Skeletal muscle satellite cell (primary cell): ENCODE results near the gene ARHGAP15.
A peak's percentile ranks its signal among the peaks of the same experiment; 100 is the strongest.

Experiments used
- H3K27me3 ChIP-seq: 2 replicates; pipeline ENCODE4 v1.7.0; 2013; ENCODE audit warnings: low read length; ENCODE audit not compliant: control insufficient read depth, insufficient read depth
- H3K36me3 ChIP-seq: 2 replicates; pipeline ENCODE4 v1.7.0; 2013; ENCODE audit warnings: mild to moderate bottlenecking, control low read depth, low read length; ENCODE audit not compliant: insufficient read depth
- H3K4me1 ChIP-seq: 2 replicates; pipeline ENCODE4 v1.7.0; 2013; ENCODE audit warnings: low read length; ENCODE audit not compliant: control insufficient read depth, insufficient read depth
- H3K4me2 ChIP-seq: 2 replicates; pipeline ENCODE4 v1.7.0; 2013; ENCODE audit warnings: mild to moderate bottlenecking, low read length
- H3K4me3 ChIP-seq: 2 replicates; pipeline ENCODE4 v1.7.0; 2013; ENCODE audit warnings: low read length
- H3K9ac ChIP-seq: 2 replicates; pipeline ENCODE4 v1.7.0; 2013; ENCODE audit warnings: mild to moderate bottlenecking, low read depth, low read length, moderate library complexity
- H3K9me3 ChIP-seq: replicated peaks from 2 replicates; pipeline ENCODE4 v1.7.0; 2013; ENCODE audit warnings: mild to moderate bottlenecking, control low read depth, low read length

Gene ARHGAP15

DNA sequence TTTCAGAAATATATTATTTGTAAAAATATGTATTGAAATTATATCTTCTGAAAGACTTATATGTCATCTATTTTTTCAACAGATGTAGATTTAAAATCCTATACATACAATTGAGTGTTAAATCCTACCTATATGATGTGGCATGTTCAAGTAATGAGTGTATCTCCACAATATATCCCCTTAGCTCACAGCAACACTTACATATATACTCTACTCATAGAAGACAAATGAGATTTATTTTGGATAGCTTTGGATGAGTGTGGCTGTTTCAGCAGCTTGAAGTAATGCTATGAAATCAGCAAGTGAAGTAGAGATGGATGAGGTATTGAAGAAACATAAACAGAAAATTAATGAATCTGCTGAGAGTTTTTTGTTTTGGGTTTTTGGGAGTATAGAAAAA, 263.1 kb downstream of the ARHGAP15 start:
- H3K36me3 ChIP-seq: no peaks in the 10 kb centered on the region
- peaks cover 2% of the 10 kb centered on the region for H3K4me1 ChIP-seq
- H3K4me2 ChIP-seq: no peak overlapping the region
- H3K27me3 ChIP-seq: no peaks in the 10 kb centered on the region
- no peaks in the 10 kb centered on the region for H3K9me3 ChIP-seq
- no peak overlapping the region for H3K4me3 ChIP-seq
- H3K9ac ChIP-seq: no peak overlapping the region

DNA sequence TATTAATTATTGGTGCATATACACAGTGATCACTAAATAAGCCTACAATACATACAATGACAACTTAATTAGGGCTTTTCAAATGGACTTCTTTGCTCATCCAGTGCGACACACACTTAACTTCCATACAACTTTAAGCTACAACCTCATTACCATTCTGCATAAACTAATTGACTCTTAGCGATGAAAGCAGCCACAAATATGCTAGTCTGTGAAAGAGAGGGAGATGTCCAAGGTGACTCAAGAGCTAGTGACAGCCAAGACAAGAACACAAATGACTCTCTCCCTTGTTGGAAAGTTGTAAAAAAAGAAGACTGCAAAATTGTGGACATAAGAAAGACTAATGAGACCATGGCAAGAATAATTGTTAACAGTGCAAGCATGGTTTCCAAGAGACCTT, 264.8 kb downstream of the ARHGAP15 start:
- Histone ChIP-seq H3K27me3 (no peaks in the 10 kb centered on the region), H3K9ac (no peak overlapping the region)

DNA sequence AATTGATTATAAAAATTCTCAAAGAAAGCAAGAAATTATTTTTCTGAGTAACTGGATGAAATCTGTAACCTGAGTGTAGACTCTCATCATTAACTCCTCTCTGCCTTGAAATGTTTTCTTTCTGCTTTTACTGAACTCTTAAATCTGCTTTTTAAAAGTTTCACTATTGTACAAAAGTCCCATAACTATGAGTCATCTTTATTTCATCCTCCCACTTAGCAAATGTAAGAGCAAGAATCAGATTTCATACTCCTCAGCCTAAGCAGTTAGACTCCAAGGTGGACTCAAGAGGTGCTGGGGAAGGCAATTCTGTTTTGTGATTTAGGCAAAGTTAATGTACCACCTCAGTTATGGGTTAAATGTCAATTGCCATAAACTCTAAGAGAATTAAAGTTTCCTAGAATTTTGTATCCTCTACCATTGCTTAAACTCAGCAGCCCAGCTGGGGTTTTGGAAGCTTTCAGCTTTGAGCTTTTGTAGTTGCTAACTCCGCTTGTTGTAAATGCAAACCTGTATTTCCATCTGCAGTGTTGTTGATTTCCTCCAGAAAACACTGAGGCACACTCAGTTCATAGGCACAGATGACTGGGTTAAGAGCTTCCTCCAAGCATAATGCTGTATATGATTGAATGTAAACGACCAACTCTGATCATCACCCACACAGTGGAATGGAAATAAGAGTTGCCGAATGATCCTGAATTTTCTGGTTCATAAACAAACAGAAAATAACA, 268.8 kb downstream of the ARHGAP15 start:
- Histone ChIP-seq H3K4me1 (peaks cover 28% of the 10 kb centered on the region), H3K9ac (no peak overlapping the region), H3K36me3 (no peaks in the 10 kb centered on the region), H3K27me3 (no peaks in the 10 kb centered on the region), H3K4me3 (peak overlapping the region; percentile 38), H3K4me2 (peak overlapping the region; percentile 76), H3K9me3 (no peaks in the 10 kb centered on the region)

More for the DNA sequence above, 264.8 kb downstream of the ARHGAP15 start:
- H3K4me1 ChIP-seq: peaks cover 17% of the 10 kb centered on the region
- no peaks in the 10 kb centered on the region for H3K36me3 ChIP-seq
- no peaks in the 10 kb centered on the region for H3K9me3 ChIP-seq
- no peak overlapping the region for H3K4me2 ChIP-seq
- no peak overlapping the region for H3K4me3 ChIP-seq

GRCh38 chr2:143398781-143399180, 269.6 kb downstream of the ARHGAP15 start:
- no peaks in the 10 kb centered on the region for H3K27me3 ChIP-seq
- H3K36me3 ChIP-seq: no peaks in the 10 kb centered on the region
- H3K4me1 ChIP-seq: peaks cover 28% of the 10 kb centered on the region
- H3K9me3 ChIP-seq: no peaks in the 10 kb centered on the region
- peak overlapping the region; percentile 76 for H3K4me2 ChIP-seq
- H3K9ac ChIP-seq: no peak overlapping the region
- H3K4me3 ChIP-seq: peak overlapping the region; percentile 38

GRCh38 chr2:143399631-143400069, 270.4 kb downstream of the ARHGAP15 start:
- H3K4me3 ChIP-seq: no peak overlapping the region
- no peaks in the 10 kb centered on the region for H3K36me3 ChIP-seq
- no peaks in the 10 kb centered on the region for H3K27me3 ChIP-seq
- no peaks in the 10 kb centered on the region for H3K9me3 ChIP-seq
- no peak overlapping the region for H3K4me2 ChIP-seq
- H3K4me1 ChIP-seq: peaks cover 28% of the 10 kb centered on the region
- H3K9ac ChIP-seq: no peak overlapping the region

DNA sequence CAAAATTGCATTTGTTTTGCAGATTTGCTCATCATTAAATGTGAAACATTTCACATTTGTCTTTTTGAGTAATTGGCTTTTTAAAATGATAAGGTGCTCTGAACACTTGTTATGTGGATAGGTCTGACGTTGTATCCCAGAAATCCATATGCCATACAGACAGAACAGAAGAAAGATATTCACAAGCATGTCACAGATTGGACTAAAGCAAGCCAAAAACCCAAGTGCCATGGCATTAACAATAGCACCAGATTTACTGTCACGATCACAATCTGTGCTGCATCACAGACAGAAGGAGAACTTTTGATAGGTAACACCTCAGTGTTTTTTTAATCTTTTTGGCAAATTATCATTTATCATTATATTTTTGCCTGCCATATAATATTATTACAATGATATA, 272.6 kb downstream of the ARHGAP15 start:
- no peaks in the 10 kb centered on the region for H3K27me3 ChIP-seq
- H3K36me3 ChIP-seq: no peaks in the 10 kb centered on the region
- no peak overlapping the region for H3K4me2 ChIP-seq
- peaks cover 28% of the 10 kb centered on the region for H3K4me1 ChIP-seq
- H3K9me3 ChIP-seq: no peaks in the 10 kb centered on the region
- H3K4me3 ChIP-seq: no peak overlapping the region
- no peak overlapping the region for H3K9ac ChIP-seq

- H3K4me3 ChIP-seq: no peak overlapping the region
- H3K27me3 ChIP-seq: no peaks in the 10 kb centered on the region
- H3K4me2 ChIP-seq: no peak overlapping the region
- peaks cover 26% of the 10 kb centered on the region for H3K4me1 ChIP-seq
- no peak overlapping the region for H3K9ac ChIP-seq
- H3K9me3 ChIP-seq: no peaks in the 10 kb centered on the region
- H3K36me3 ChIP-seq: no peaks in the 10 kb centered on the region
Measured at GRCh38 chr2:143402451-143402850, 273.2 kb downstream of the ARHGAP15 start.

DNA sequence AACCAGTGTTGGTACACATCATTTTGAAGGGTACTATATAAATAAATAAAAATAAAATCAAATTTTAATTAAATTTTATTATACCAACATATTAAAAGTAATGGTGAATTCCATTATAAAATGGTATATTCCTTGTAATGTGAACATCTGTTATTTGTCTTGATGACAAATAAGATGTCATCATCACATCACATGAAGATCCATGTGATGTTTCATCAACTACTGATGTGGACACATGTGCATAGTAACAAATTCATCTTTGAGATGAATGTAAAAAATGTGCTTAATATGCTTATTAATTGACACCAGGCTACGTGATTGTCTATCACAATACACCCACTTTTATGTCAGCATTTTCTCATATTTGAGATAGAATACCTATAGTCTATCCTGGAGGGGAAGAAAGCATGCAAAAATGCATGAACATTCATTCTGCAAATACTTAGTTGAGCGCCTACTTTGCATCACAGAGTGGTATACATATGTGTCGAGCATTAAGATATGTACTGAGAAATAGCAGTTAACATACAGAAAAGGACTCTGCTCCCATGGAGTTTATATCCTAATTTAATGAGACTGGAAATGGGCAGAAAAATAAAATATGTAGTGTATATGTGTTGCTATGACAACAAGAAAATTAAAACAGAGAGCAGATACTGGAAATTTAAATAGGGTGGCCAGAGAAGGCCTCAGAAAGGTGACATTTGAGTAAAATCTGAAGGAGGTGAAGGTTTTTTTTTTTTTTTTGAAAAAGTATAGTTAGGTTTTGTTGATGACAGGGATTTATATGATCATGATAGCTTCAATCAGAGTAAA, 281.1 kb downstream of the ARHGAP15 start:
- Histone ChIP-seq H3K36me3 (no peaks in the 10 kb centered on the region), H3K27me3 (no peaks in the 10 kb centered on the region), H3K9me3 (no peaks in the 10 kb centered on the region), H3K9ac (no peak overlapping the region), H3K4me1 (no peaks in the 10 kb centered on the region), H3K4me3 (no peak overlapping the region), H3K4me2 (no peak overlapping the region)

GRCh38 chr2:143415571-143415970, 286.4 kb downstream of the ARHGAP15 start:
- Histone ChIP-seq H3K9ac (no peak overlapping the region), H3K4me1 (no peaks in the 10 kb centered on the region), H3K4me2 (no peak overlapping the region), H3K9me3 (no peaks in the 10 kb centered on the region), H3K27me3 (no peaks in the 10 kb centered on the region), H3K36me3 (no peaks in the 10 kb centered on the region), H3K4me3 (no peak overlapping the region)

- no peak overlapping the region for H3K9ac ChIP-seq
- H3K4me1 ChIP-seq: no peaks in the 10 kb centered on the region
- no peak overlapping the region for H3K4me3 ChIP-seq
- H3K9me3 ChIP-seq: no peaks in the 10 kb centered on the region
- H3K36me3 ChIP-seq: no peaks in the 10 kb centered on the region
- no peaks in the 10 kb centered on the region for H3K27me3 ChIP-seq
- no peak overlapping the region for H3K4me2 ChIP-seq
Measured at GRCh38 chr2:143417428-143417827, 288.2 kb downstream of the ARHGAP15 start.

DNA sequence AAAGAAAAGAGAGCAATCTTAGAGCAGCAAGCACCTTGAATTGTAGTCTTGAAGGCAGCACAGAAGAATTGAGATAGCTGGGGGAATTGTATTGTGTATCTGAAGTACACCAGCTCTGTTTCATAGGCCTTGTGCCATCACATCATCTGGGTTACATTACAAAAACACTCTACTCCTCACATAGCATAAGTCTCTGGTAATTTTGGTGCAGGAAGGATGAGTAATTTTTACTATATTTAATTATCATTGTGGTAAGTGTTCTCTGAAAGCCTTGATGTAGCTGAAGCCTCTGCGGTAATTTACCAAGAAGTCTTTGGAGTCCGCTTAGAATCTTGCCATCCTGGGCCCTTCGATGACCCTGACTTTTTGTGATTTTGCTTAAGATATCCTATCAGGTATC, 291.1 kb downstream of the ARHGAP15 start:
- H3K4me3 ChIP-seq: no peak overlapping the region
- no peaks in the 10 kb centered on the region for H3K4me1 ChIP-seq
- no peaks in the 10 kb centered on the region for H3K36me3 ChIP-seq
- H3K27me3 ChIP-seq: no peaks in the 10 kb centered on the region
- H3K4me2 ChIP-seq: no peak overlapping the region
- no peaks in the 10 kb centered on the region for H3K9me3 ChIP-seq
- H3K9ac ChIP-seq: no peak overlapping the region
